Liver (tissue), 3 donors: ENCODE measurements around the gene CRISP1.

ENCODE experiments used
- CTCF ChIP-seq: fragments of 150-350 bp; IDR thresholded peaks from 2 replicates; pipeline ENCODE4 v1.5.1; 2017; ENCODE audit warnings: improper control_type of control experiment, low read depth, low read length; ENCODE audit not compliant: missing input control
- GABPA ChIP-seq, 2 donors: IDR thresholded peaks in 1 of 2; conservative IDR thresholded peaks in 1 of 2; 2 replicates each; pipeline ENCODE4 v1.6.1; 2016; ENCODE audit warnings: antibody characterized with exemption in 2 of 2, mild to moderate bottlenecking in 1 of 2, moderate library complexity in 1 of 2
- TAF1 ChIP-seq: conservative IDR thresholded peaks from 2 replicates; pipeline ENCODE4 v1.6.1; 2016; ENCODE audit warnings: antibody characterized with exemption, mild to moderate bottlenecking
- YY1 ChIP-seq: IDR thresholded peaks from 2 replicates; pipeline ENCODE4 v1.6.1; 2016; ENCODE audit warnings: antibody characterized with exemption, mild to moderate bottlenecking
- TF ChIP-seq, protein P1 (sequence below): IDR thresholded peaks from 2 replicates; pipeline ENCODE4 v1.6.1; 2016; ENCODE audit warnings: antibody characterized with exemption, mild to moderate bottlenecking
- TF ChIP-seq, protein P2 (sequence below): IDR thresholded peaks from 2 replicates; pipeline ENCODE4 v1.6.1; 2016; ENCODE audit warnings: antibody characterized with exemption
- donor health status: healthy.
- donor health status: healthy.

- TF ChIP-seq YY1 (no peak), CTCF (no peak), GABPA (IDR thresholded peaks at IDR 0.05 in 1 of 2, conservative IDR thresholded peaks at IDR 0.05 in 1 of 2) (no peak), TAF1 (no peak)
- TF ChIP-seq, protein P1, sequence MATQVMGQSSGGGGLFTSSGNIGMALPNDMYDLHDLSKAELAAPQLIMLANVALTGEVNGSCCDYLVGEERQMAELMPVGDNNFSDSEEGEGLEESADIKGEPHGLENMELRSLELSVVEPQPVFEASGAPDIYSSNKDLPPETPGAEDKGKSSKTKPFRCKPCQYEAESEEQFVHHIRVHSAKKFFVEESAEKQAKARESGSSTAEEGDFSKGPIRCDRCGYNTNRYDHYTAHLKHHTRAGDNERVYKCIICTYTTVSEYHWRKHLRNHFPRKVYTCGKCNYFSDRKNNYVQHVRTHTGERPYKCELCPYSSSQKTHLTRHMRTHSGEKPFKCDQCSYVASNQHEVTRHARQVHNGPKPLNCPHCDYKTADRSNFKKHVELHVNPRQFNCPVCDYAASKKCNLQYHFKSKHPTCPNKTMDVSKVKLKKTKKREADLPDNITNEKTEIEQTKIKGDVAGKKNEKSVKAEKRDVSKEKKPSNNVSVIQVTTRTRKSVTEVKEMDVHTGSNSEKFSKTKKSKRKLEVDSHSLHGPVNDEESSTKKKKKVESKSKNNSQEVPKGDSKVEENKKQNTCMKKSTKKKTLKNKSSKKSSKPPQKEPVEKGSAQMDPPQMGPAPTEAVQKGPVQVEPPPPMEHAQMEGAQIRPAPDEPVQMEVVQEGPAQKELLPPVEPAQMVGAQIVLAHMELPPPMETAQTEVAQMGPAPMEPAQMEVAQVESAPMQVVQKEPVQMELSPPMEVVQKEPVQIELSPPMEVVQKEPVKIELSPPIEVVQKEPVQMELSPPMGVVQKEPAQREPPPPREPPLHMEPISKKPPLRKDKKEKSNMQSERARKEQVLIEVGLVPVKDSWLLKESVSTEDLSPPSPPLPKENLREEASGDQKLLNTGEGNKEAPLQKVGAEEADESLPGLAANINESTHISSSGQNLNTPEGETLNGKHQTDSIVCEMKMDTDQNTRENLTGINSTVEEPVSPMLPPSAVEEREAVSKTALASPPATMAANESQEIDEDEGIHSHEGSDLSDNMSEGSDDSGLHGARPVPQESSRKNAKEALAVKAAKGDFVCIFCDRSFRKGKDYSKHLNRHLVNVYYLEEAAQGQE = no peak
- TF ChIP-seq, protein P2, sequence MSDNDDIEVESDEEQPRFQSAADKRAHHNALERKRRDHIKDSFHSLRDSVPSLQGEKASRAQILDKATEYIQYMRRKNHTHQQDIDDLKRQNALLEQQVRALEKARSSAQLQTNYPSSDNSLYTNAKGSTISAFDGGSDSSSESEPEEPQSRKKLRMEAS = no peak
Observed at GRCh38 chr6:49852975-49853374, 13.4 kb downstream of the CRISP1 start.
